HCT116 (cell line): ENCODE measurements around the gene CRELD2. TPM values are rescaled to one million over a fixed set of nuclear protein-coding genes. Genes with fewer than 3 reads are reported as not detected.

Experiments
- ATAC-seq: fragments of 200-7000 bp; cut with Tn5 transposase; 2 replicates; pipeline ENCODE4 v1.9.1; 2020; ENCODE audit warnings: mild to moderate bottlenecking, moderate library complexity
- BruUV-seq: library from RNA; stranded (reverse); fragments of 400-500 nt; replicated peaks from 2 replicates; lab custom pipeline; 2021; lab: Mats Ljungman, UMichigan
- CTCF ChIA-PET: fragments of 300-600 bp; sonication (Branson Sonifier 250); formaldehyde crosslinking; loops from one replicate; lab custom pipeline; 2021; ENCODE audit warnings: antibody characterized with exemption; lab: Charles Lee
- POLR2A ChIA-PET: fragments of 300-600, 350-600 bp; sonication (Branson Sonifier 250); formaldehyde crosslinking; loops from one replicate; lab custom pipeline; 2021; ENCODE audit warnings: antibody characterized with exemption; lab: Charles Lee
- RAD21 ChIA-PET, 2 experiments: fragments of 300-600 bp; sonication (Branson Sonifier 250); formaldehyde crosslinking; loops; one replicate each; lab custom pipeline; 2023; ENCODE audit warnings: low total read pairs in 2 of 2; ENCODE audit not compliant: uncharacterized antibody in 2 of 2, unreplicated experiment in 2 of 2, low non-redundant PET in 1 of 2; lab: Charles Lee
- DNase-seq: peaks from one replicate; pipeline ENCODE4 v3.0.0-alpha.2; 2010; ENCODE audit warnings: low read depth, low spot score
- H2AFZ ChIP-seq: fragments of 200-600 bp; shearing (Covaris generic), sonication (generic); 2 replicates; pipeline ENCODE4 v1.6.1; 2017; ENCODE audit warnings: low read depth, mixed run types, mixed read lengths, antibody characterized with exemption, low read length; ENCODE audit not compliant: poor library complexity, severe bottlenecking
- H3K27ac ChIP-seq: 2 replicates; pipeline ENCODE4 v1.5.1; 2012; ENCODE audit warnings: low read depth, low read length
- H3K27me3 ChIP-seq: fragments of 200-600 bp; sonication (generic); 2 replicates; pipeline ENCODE4 v1.6.1; 2016; ENCODE audit warnings: mixed run types, low read length, mixed read lengths; ENCODE audit not compliant: insufficient read depth
- H3K36me3 ChIP-seq, 2 experiments: fragments of 200-500 bp in 1 of 2; fragments of 200-600 bp in 1 of 2; sonication (Bioruptor generic) in 1 of 2; sonication (generic) in 1 of 2; 2 replicates each; pipeline versions ENCODE4 v1.5.1 to v1.6.1; 2014 to 2016; ENCODE audit warnings: low read length in 2 of 2, inconsistent platforms in 1 of 2, mixed read lengths in 1 of 2, mixed run types in 1 of 2; ENCODE audit not compliant: insufficient read depth in 2 of 2, control insufficient read depth in 1 of 2
- H3K4me1 ChIP-seq, 2 experiments: fragments of 200-600 bp in 1 of 2; sonication (generic) in 1 of 2; 2 replicates each; pipeline versions ENCODE4 v1.5.1 to v1.6.1; 2012 to 2017; ENCODE audit warnings: low read length in 2 of 2, inconsistent platforms in 1 of 2, mild to moderate bottlenecking in 1 of 2, mixed read lengths in 1 of 2, mixed run types in 1 of 2, moderate library complexity in 1 of 2; ENCODE audit not compliant: insufficient read depth in 2 of 2, control insufficient read depth in 1 of 2
- H3K4me2 ChIP-seq: fragments of 200-600 bp; sonication (generic); 2 replicates; pipeline ENCODE4 v1.6.1; 2017; ENCODE audit warnings: mixed run types, low read length, mixed read lengths
- H3K4me3 ChIP-seq, 2 experiments: fragments of 200-600 bp in 1 of 2; sonication (generic) in 1 of 2; replicated peaks in 1 of 2; 2 replicates each; pipeline ENCODE4 v1.5.1; 2011 to 2016; ENCODE audit warnings: low read length in 2 of 2, control low read depth in 1 of 2, low read depth in 1 of 2, mild to moderate bottlenecking in 1 of 2, mixed read lengths in 1 of 2, mixed run types in 1 of 2
- H3K79me2 ChIP-seq: fragments of 200-600 bp; sonication (generic); 2 replicates; pipeline ENCODE4 v1.6.1; 2017; ENCODE audit warnings: mild to moderate bottlenecking, mixed run types, low read length, moderate library complexity, mixed read lengths; ENCODE audit not compliant: insufficient read depth
- H3K9ac ChIP-seq: fragments of 200-600 bp; sonication (generic); 2 replicates; pipeline ENCODE4 v1.6.1; 2016; ENCODE audit warnings: low read length, mixed read lengths
- H3K9me2 ChIP-seq: fragments of 200-600 bp; sonication (generic), shearing (Covaris generic); 2 replicates; pipeline ENCODE4 v1.6.1; 2017; ENCODE audit warnings: mixed run types, mild to moderate bottlenecking, moderate library complexity; ENCODE audit not compliant: insufficient read depth
- H3K9me3 ChIP-seq, 2 experiments: fragments of 200-500 bp in 1 of 2; fragments of 200-600 bp in 1 of 2; sonication (Bioruptor generic) in 1 of 2; sonication (generic) in 1 of 2; 2 replicates each; pipeline ENCODE4 v1.6.1; 2014 to 2017; ENCODE audit warnings: low read length in 2 of 2, mixed read lengths in 2 of 2, inconsistent platforms in 1 of 2, low read depth in 1 of 2, mild to moderate bottlenecking in 1 of 2, mixed run types in 1 of 2, moderate library complexity in 1 of 2; ENCODE audit not compliant: control insufficient read depth in 1 of 2, insufficient read depth in 1 of 2
- H4K20me1 ChIP-seq: fragments of 200-600 bp; sonication (generic), shearing (Covaris generic); 2 replicates; pipeline ENCODE4 v1.6.1; 2017; ENCODE audit warnings: mixed run types, mild to moderate bottlenecking, moderate library complexity; ENCODE audit not compliant: insufficient read depth
- ATF3 ChIP-seq: IDR thresholded peaks from 2 replicates; pipeline ENCODE4 v1.6.1; 2012
- CBX3 ChIP-seq: IDR thresholded peaks from 2 replicates; pipeline ENCODE4 v1.6.1; 2012; ENCODE audit warnings: low read depth
- CEBPB ChIP-seq: IDR thresholded peaks from 2 replicates; pipeline ENCODE4 v1.6.1; 2012; ENCODE audit warnings: low read depth
- ELF1 ChIP-seq: IDR thresholded peaks from 2 replicates; pipeline ENCODE4 v1.6.1; 2012; ENCODE audit warnings: low read depth, borderline replicate concordance
- POLR2A ChIP-seq: IDR thresholded peaks from 2 replicates; pipeline ENCODE4 v1.7.0; 2011; ENCODE audit warnings: borderline replicate concordance; ENCODE audit not compliant: insufficient read depth, insufficient read length; ENCODE audit errors: extremely low read depth
- RAD21 ChIP-seq: IDR thresholded peaks from 2 replicates; pipeline ENCODE4 v1.6.1; 2012; ENCODE audit warnings: low read depth, mild to moderate bottlenecking
- REST ChIP-seq: IDR thresholded peaks from 2 replicates; pipeline ENCODE4 v1.6.1; 2012; ENCODE audit warnings: low read depth
- SP1 ChIP-seq: IDR thresholded peaks from 2 replicates; pipeline ENCODE4 v1.6.1; 2012; ENCODE audit warnings: low read depth
- TCF7L2 ChIP-seq: IDR thresholded peaks from 2 replicates; pipeline ENCODE4 v1.7.0; 2011; ENCODE audit warnings: borderline replicate concordance, inconsistent platforms; ENCODE audit not compliant: insufficient read depth, insufficient read length; ENCODE audit errors: extremely low read depth
- ZFX ChIP-seq: fragments of 450-650 bp; IDR thresholded peaks from 2 replicates; pipeline ENCODE4 v1.6.1; 2017
- ZNF274 ChIP-seq: fragments of 200-500 bp; sonication (Bioruptor generic); IDR thresholded peaks from 2 replicates; pipeline ENCODE4 v1.6.1; 2014; ENCODE audit warnings: mild to moderate bottlenecking, low read depth, low read length, inconsistent platforms
- intact Hi-C: fragments of 100-400 bp; cut with micrococcal nuclease; formaldehyde crosslinking; loops from 2 replicates; pipeline ENCODE4 v1.10.0; 2022
- total RNA-seq: library from RNA; stranded (reverse); gene quantifications from one replicate; pipeline ENCODE4 v1.2.1, GENCODE V29; 2021; ENCODE audit not compliant: unreplicated experiment
- TF ChIP-seq, protein P1 (sequence below): IDR thresholded peaks from 2 replicates; pipeline ENCODE4 v1.6.1; 2011; ENCODE audit warnings: mild to moderate bottlenecking, low read length, moderate library complexity; ENCODE audit not compliant: insufficient replicate concordance; ENCODE audit errors: extremely low read depth
- TF ChIP-seq, protein P2 (sequence below): IDR thresholded peaks from 2 replicates; pipeline ENCODE4 v1.6.1; 2012

The CRELD2 gene
- total RNA-seq, 1 experiment from 2014 or later, result 45.8 TPM

GRCh38 chr22:49927483-49928184 is 9.2 kb downstream of the CRELD2 start (continued):
- TF ChIP-seq, protein P1, sequence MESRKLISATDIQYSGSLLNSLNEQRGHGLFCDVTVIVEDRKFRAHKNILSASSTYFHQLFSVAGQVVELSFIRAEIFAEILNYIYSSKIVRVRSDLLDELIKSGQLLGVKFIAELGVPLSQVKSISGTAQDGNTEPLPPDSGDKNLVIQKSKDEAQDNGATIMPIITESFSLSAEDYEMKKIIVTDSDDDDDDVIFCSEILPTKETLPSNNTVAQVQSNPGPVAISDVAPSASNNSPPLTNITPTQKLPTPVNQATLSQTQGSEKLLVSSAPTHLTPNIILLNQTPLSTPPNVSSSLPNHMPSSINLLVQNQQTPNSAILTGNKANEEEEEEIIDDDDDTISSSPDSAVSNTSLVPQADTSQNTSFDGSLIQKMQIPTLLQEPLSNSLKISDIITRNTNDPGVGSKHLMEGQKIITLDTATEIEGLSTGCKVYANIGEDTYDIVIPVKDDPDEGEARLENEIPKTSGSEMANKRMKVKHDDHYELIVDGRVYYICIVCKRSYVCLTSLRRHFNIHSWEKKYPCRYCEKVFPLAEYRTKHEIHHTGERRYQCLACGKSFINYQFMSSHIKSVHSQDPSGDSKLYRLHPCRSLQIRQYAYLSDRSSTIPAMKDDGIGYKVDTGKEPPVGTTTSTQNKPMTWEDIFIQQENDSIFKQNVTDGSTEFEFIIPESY, result no peak
- no peak for TF ChIP-seq SP1
- TF ChIP-seq, all 23 proteins: peak for 0

GRCh38 chr22:49928185-49928495 is 9.7 kb downstream of the CRELD2 start:
- Histone ChIP-seq H3K4me3 (no peak overlapping the region), H3K9me3 (no peaks in the 10 kb centered on the region), H3K4me2 (no peak overlapping the region), H3K27me3 (no peaks in the 10 kb centered on the region), H3K79me2 (no peaks in the 10 kb centered on the region), H3K36me3 (no peaks in the 10 kb centered on the region), H3K9ac (no peak overlapping the region), H3K27ac (no peak overlapping the region), H3K4me1 (peaks cover 5 to 21% of the 10 kb centered on the region in 2 experiments; a peak in 3 of 4 replicates), H3K9me2 (no peaks in the 10 kb centered on the region), H2AFZ (no peak overlapping the region), H4K20me1 (no peaks in the 10 kb centered on the region)
- intact Hi-C loops, result no loop called here
- ChIA-PET POLR2A (no interaction called here), CTCF (interaction anchor here (2.3 kb wide), 1 partner anchor 102 kb away, joined by 8 read pairs; no protein-coding TSS in a partner anchor), RAD21 (no interaction called here)
- no peak for ATAC-seq
- no peak for DNase-seq
- BruUV-seq, result no TSS peak
- TF ChIP-seq TCF7L2 (no peak), POLR2A (no peak), REST (no peak), SP1 (no peak), ELF1 (no peak), RAD21 (no peak), CBX3 (no peak), ZFX (no peak), CEBPB (no peak), ATF3 (no peak), ZNF274 (no peak)
- TF ChIP-seq, protein P2, sequence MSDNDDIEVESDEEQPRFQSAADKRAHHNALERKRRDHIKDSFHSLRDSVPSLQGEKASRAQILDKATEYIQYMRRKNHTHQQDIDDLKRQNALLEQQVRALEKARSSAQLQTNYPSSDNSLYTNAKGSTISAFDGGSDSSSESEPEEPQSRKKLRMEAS, result no peak
- TF ChIP-seq, protein P1, result no peak
